Glomerular visceral epithelial cell (primary cell): ENCODE results near the gene SKP1.
A peak's percentile ranks its signal among the peaks of the same experiment; 100 is the strongest.

Experiments used
- DNase-seq: peaks from one replicate; pipeline ENCODE4 v3.0.0-alpha.2; 2016; ENCODE audit errors: extremely low spot score

SKP1 gene

GRCh38 chr5:134143944-134144941 lies 32.5 kb downstream of the SKP1 start:
- DNase-seq: no peak

GRCh38 chr5:134143431-134143830 lies 33.3 kb downstream of the SKP1 start:
- DNase-seq: no peak

GRCh38 chr5:134142806-134143205 lies 33.9 kb downstream of the SKP1 start:
- DNase-seq: no peak

- no peak for DNase-seq
Measured at GRCh38 chr5:134142052-134142451, 34.7 kb downstream of the SKP1 start.

- DNase-seq: peak; percentile 36
Measured at GRCh38 chr5:134141331-134142050, 35.3 kb downstream of the SKP1 start.

GRCh38 chr5:134140530-134141201 lies 36.1 kb downstream of the SKP1 start:
- DNase-seq: peak; percentile 86

- DNase-seq: no peak
Measured at GRCh38 chr5:134139891-134140469, 36.8 kb downstream of the SKP1 start.

GRCh38 chr5:134139377-134139851 lies 37.3 kb downstream of the SKP1 start:
- no peak for DNase-seq

GRCh38 chr5:134138416-134139376 lies 38.1 kb downstream of the SKP1 start:
- peak; percentile 65 for DNase-seq

GRCh38 chr5:134136771-134137170 lies 40.0 kb downstream of the SKP1 start:
- no peak for DNase-seq

GRCh38 chr5:134136221-134136631 lies 40.5 kb downstream of the SKP1 start:
- no peak for DNase-seq

- DNase-seq: no peak
Measured at GRCh38 chr5:134135091-134135655, 41.6 kb downstream of the SKP1 start.

- DNase-seq: no peak
Measured at GRCh38 chr5:134133995-134134541, 42.7 kb downstream of the SKP1 start.

- no peak for DNase-seq
Measured at GRCh38 chr5:134133188-134133994, 43.4 kb downstream of the SKP1 start.

- DNase-seq: no peak
Measured at GRCh38 chr5:134132372-134133187, 44.2 kb downstream of the SKP1 start.

GRCh38 chr5:134131578-134132350 lies 45.0 kb downstream of the SKP1 start:
- DNase-seq: no peak

GRCh38 chr5:134131165-134131564 lies 45.6 kb downstream of the SKP1 start:
- no peak for DNase-seq
